HS-27A (cell line): Measurements from ENCODE around the gene ARL10.

Experiments
- DNase-seq: peaks from one replicate; pipeline ENCODE4 v3.0.0-alpha.2; 2012; ENCODE audit warnings: low read depth, missing footprints

The ARL10 gene

GRCh38 chr5:176410486-176411180 lies 45.3 kb downstream of the ARL10 start:
- no peak for DNase-seq

- no peak for DNase-seq
These were observed 47.4 kb downstream of the ARL10 start for GRCh38 chr5:176412517-176413254.

- DNase-seq: no peak
These were observed 47.9 kb downstream of the ARL10 start for GRCh38 chr5:176413255-176413565.

- no peak for DNase-seq
These were observed 48.5 kb downstream of the ARL10 start for GRCh38 chr5:176413709-176414191.

GRCh38 chr5:176414704-176415103 lies 49.4 kb downstream of the ARL10 start:
- DNase-seq: no peak

- DNase-seq: no peak
These were observed 50.1 kb downstream of the ARL10 start for GRCh38 chr5:176415240-176415951.

- DNase-seq: peak; percentile 27
These were observed 51.0 kb downstream of the ARL10 start, which contains the start of gene CLTB for GRCh38 chr5:176415952-176416924. Gene CLTB (minus strand): TSS chr5:176416539. CDS start chr5:176416363, 176 bp downstream.

GRCh38 chr5:176416965-176417364 lies 51.7 kb downstream of the ARL10 start:
- no peak for DNase-seq

GRCh38 chr5:176418251-176418650 lies 53.0 kb downstream of the ARL10 start:
- no peak for DNase-seq

GRCh38 chr5:176420086-176420485 lies 54.8 kb downstream of the ARL10 start:
- no peak for DNase-seq

GRCh38 chr5:176420972-176421544 lies 55.8 kb downstream of the ARL10 start:
- DNase-seq: no peak

- no peak for DNase-seq
These were observed 58.9 kb downstream of the ARL10 start for GRCh38 chr5:176424181-176424580.

- DNase-seq: no peak
These were observed 59.9 kb downstream of the ARL10 start for GRCh38 chr5:176425138-176425537.

- DNase-seq: no peak
These were observed 60.5 kb downstream of the ARL10 start for GRCh38 chr5:176425791-176426190.

GRCh38 chr5:176426876-176427275 lies 61.6 kb downstream of the ARL10 start:
- DNase-seq: no peak

GRCh38 chr5:176427971-176428370 lies 62.7 kb downstream of the ARL10 start:
- DNase-seq: no peak

- DNase-seq: no peak
These were observed 64.7 kb downstream of the ARL10 start for GRCh38 chr5:176429972-176430371.
